Stimulated activated naive CD4-positive, alpha-beta T cell (primary cell): ENCODE data around the gene ATOSB.
"Not testable (repeated sequence)": the region's sequence is repeated elsewhere in the genome, so short reads cannot be mapped to it uniquely, and the experiment has no call there.

Experiments
- DNase-seq, 6 experiments: peaks; one replicate each; lab custom pipeline; 2025; lab: John Stamatoyannopoulos, UW

ATOSB gene

GRCh38 chr9:35115680-35116538 lies at the start of gene ATOSB:
TSS of gene ATOSB (minus strand) at chr9:35115862. CDS start at chr9:35108274, 7,588 bp downstream.
- peak; percentile 75 to 95 (median 84) for DNase-seq

GRCh38 chr9:35164711-35165110 lies 49.0 kb upstream of the ATOSB start:
- DNase-seq: no peak

GRCh38 chr9:35163413-35163812 lies 47.8 kb upstream of the ATOSB start:
- DNase-seq: no peak

GRCh38 chr9:35162605-35163315 lies 47.1 kb upstream of the ATOSB start:
- DNase-seq: peak in 3 of 6 experiments; percentile 5 to 26 (median 18)

- DNase-seq: peak; percentile 46 to 77 (median 66)
Observed at GRCh38 chr9:35161713-35162604, 46.3 kb upstream of the ATOSB start, which contains the start of gene UNC13B. TSS of gene UNC13B (plus strand) at chr9:35162009. CDS start at chr9:35162284, 275 bp downstream.

- DNase-seq: no peak
Observed at GRCh38 chr9:35158501-35159280, 43.0 kb upstream of the ATOSB start.

- DNase-seq: not testable (repeated sequence)
Observed at GRCh38 chr9:35157836-35158235, 42.2 kb upstream of the ATOSB start.

- DNase-seq: no peak
Observed at GRCh38 chr9:35156781-35157180, 41.1 kb upstream of the ATOSB start.

- DNase-seq: no peak
Observed at GRCh38 chr9:35152926-35153325, 37.3 kb upstream of the ATOSB start.

- not testable (repeated sequence) for DNase-seq
Observed at GRCh38 chr9:35147941-35148563, 32.4 kb upstream of the ATOSB start.

- DNase-seq: no peak
Observed at GRCh38 chr9:35142037-35142436, 26.4 kb upstream of the ATOSB start.

GRCh38 chr9:35140093-35140492 lies 24.4 kb upstream of the ATOSB start:
- no peak for DNase-seq

GRCh38 chr9:35136866-35137265 lies 21.2 kb upstream of the ATOSB start:
- no peak for DNase-seq

- no peak for DNase-seq
Observed at GRCh38 chr9:35135988-35136387, 20.3 kb upstream of the ATOSB start.

- no peak for DNase-seq
Observed at GRCh38 chr9:35134920-35135319, 19.3 kb upstream of the ATOSB start.

- peak; percentile 68 to 90 (median 85) for DNase-seq
Observed at GRCh38 chr9:35116898-35117551, 1.4 kb upstream of the ATOSB start.

GRCh38 chr9:35116539-35116897 lies 856 bp upstream of the ATOSB start:
- DNase-seq: no peak

- peak in 4 of 6 experiments; percentile 7 to 29 (median 17) for DNase-seq
Observed at GRCh38 chr9:35114840-35115628, 628 bp downstream of the ATOSB start.

GRCh38 chr9:35114113-35114839 lies 1.4 kb downstream of the ATOSB start:
- peak; percentile 25 to 73 (median 43) for DNase-seq
